Natural killer cell (primary cell): ENCODE results near the gene LYRM1. TPM values are rescaled to one million over a fixed set of nuclear protein-coding genes. Genes with fewer than 3 reads are reported as not detected.
A peak's percentile ranks its signal among the peaks of the same experiment; 100 is the strongest.
"Not testable (repeated sequence)": the region's sequence is repeated elsewhere in the genome, so short reads cannot be mapped to it uniquely, and the experiment has no call there.

Experiments
- ATAC-seq, 3 donors: fragments of 150-1000 bp in 2 of 3; fragments of 200-7000 bp in 1 of 3; cut with Tn5 transposase; 1 replicate in 1 of 3; 2 replicates in 2 of 3; pipeline ENCODE4 v1.10.0; 2021; ENCODE audit warnings: mild to moderate bottlenecking in 2 of 3, moderate library complexity in 2 of 3
- DNase-seq, 2 donors: peaks; one replicate each; pipeline versions ENCODE4 v3.0.0 to v3.0.0-alpha.2; 2013 to 2021; ENCODE audit warnings: mixed read lengths in 1 of 2
- H3K27ac ChIP-seq: one replicate; pipeline ENCODE4 v1.5.1; 2013; ENCODE audit warnings: mild to moderate bottlenecking, low read length
- H3K27me3 ChIP-seq: one replicate; pipeline ENCODE4 v1.6.1; 2013; ENCODE audit warnings: low read length; ENCODE audit not compliant: control insufficient read depth, insufficient read depth
- H3K36me3 ChIP-seq: one replicate; pipeline ENCODE4 v1.6.1; 2013; ENCODE audit warnings: low read length; ENCODE audit not compliant: control insufficient read depth, insufficient read depth
- H3K4me1 ChIP-seq: one replicate; pipeline ENCODE4 v1.6.1; 2013; ENCODE audit warnings: low read length; ENCODE audit not compliant: control insufficient read depth, insufficient read depth
- H3K4me3 ChIP-seq: one replicate; pipeline ENCODE4 v1.5.1; 2013; ENCODE audit warnings: low read length
- H3K9me3 ChIP-seq: one replicate; pipeline ENCODE4 v1.6.1; 2013; ENCODE audit warnings: low read length; ENCODE audit not compliant: control insufficient read depth, insufficient read depth
- H3K27ac Mint-ChIP-seq, 2 donors: one replicate each; pipeline ENCODE4 v1.8.0; 2022; ENCODE audit warnings: mild to moderate bottlenecking in 2 of 2, mixed read lengths in 2 of 2, moderate library complexity in 1 of 2
- H3K27me3 Mint-ChIP-seq, 2 donors: one replicate each; pipeline ENCODE4 v1.8.0; 2022; ENCODE audit warnings: low read depth in 2 of 2, mixed read lengths in 2 of 2
- H3K36me3 Mint-ChIP-seq: one replicate; pipeline ENCODE4 v1.8.0; 2022; ENCODE audit warnings: mixed read lengths
- H3K4me1 Mint-ChIP-seq, 2 donors: one replicate each; pipeline ENCODE4 v1.8.0; 2022; ENCODE audit warnings: mixed read lengths in 2 of 2
- H3K4me3 Mint-ChIP-seq: one replicate; pipeline ENCODE4 v1.8.0; 2022; ENCODE audit warnings: mild to moderate bottlenecking, moderate library complexity, mixed read lengths
- H3K9me3 Mint-ChIP-seq, 2 donors: one replicate each; pipeline ENCODE4 v1.8.0; 2022; ENCODE audit warnings: mixed read lengths in 2 of 2
- CTCF ChIP-seq: fragments of 200-600 bp; IDR thresholded peaks from one replicate; pipeline ENCODE4 v1.8.0; 2022; ENCODE audit warnings: antibody characterized with exemption
- WGBS: methylation state at CpG from one replicate; pipeline ENCODE4 v1.1.7; 2013; ENCODE audit warnings: missing lambda C conversion rate; ENCODE audit not compliant: insufficient coverage; 5-methylcytosine and 5-hydroxymethylcytosine counted together
- intact Hi-C: fragments of 100-400 bp; cut with micrococcal nuclease; formaldehyde crosslinking; loops from one replicate; pipeline ENCODE4 v1.14.2; 2022
- total RNA-seq, 4 donors: library from RNA; stranded (reverse); fragments of 120-200 nt in 1 of 4; gene quantifications; one replicate each; pipeline versions ENCODE4 v1.2.3 to v1.2.4, GENCODE V29; 2013 to 2022

LYRM1 gene
- total RNA-seq, 3 donors from 2014 or later (not counting 1 experiment from before 2014, with no cell fraction given): 15.3 to 25.7 (median 17.2) TPM

GRCh38 chr16:20859229-20859628, 41.3 kb upstream of the LYRM1 start:
- peaks cover 10% of the 10 kb centered on the region for H3K36me3 Mint-ChIP-seq
- H3K4me3 Mint-ChIP-seq: no peak overlapping the region
- Histone ChIP-seq H3K27me3 (no peaks in the 10 kb centered on the region), H3K36me3 (peaks cover 26% of the 10 kb centered on the region), H3K4me3 (no peak overlapping the region), H3K27ac (no peak overlapping the region), H3K4me1 (no peaks in the 10 kb centered on the region), H3K9me3 (no peaks in the 10 kb centered on the region)
- ATAC-seq (no peak), DNase-seq (no peak)
- H3K27ac Mint-ChIP-seq: no peak overlapping the region
- WGBS: 98% methylated on average over 3 of the region's 3 CpGs
- no peak for TF ChIP-seq CTCF
- H3K9me3 Mint-ChIP-seq: no peaks in the 10 kb centered on the region
- H3K4me1 Mint-ChIP-seq: peaks cover 8 to 17% of the 10 kb centered on the region in 2 donors
- H3K27me3 Mint-ChIP-seq: no peaks in the 10 kb centered on the region
- intact Hi-C loops: no loop called here

DNA sequence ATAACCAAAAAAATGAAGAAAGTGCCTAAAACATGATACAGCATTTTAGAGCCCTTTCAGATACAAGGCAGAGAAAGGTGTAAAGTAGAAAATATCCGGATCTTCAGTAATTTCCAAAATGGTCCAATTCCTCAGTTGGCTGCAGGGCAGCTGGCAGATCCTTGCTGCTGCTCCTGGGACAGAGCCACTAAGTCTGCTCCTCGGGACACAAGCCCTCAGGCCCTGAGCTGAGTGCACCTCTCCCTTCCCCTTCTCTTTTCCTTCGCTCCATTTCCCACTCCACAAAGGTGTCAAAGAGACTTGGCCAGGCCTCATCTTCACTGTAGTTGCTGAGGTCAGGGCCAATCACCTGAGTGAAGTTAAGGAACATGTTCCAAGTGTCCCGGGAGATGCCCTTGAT, 40.9 kb upstream of the LYRM1 start:
- Histone ChIP-seq H3K9me3 (no peaks in the 10 kb centered on the region), H3K27me3 (no peaks in the 10 kb centered on the region), H3K36me3 (peaks cover 23% of the 10 kb centered on the region), H3K4me1 (no peaks in the 10 kb centered on the region), H3K27ac (no peak overlapping the region), H3K4me3 (no peak overlapping the region)
- intact Hi-C loops: no loop called here
- no peaks in the 10 kb centered on the region for H3K9me3 Mint-ChIP-seq
- TF ChIP-seq CTCF: no peak
- no peak overlapping the region for H3K4me3 Mint-ChIP-seq
- H3K27ac Mint-ChIP-seq: peak overlapping the region; percentile 45 to 57
- no peaks in the 10 kb centered on the region for H3K27me3 Mint-ChIP-seq
- 96% methylated on average over 4 of the region's 4 CpGs for WGBS
- peaks cover 13 to 22% of the 10 kb centered on the region in 2 donors for H3K4me1 Mint-ChIP-seq
- ATAC-seq: no peak
- peaks cover 10% of the 10 kb centered on the region for H3K36me3 Mint-ChIP-seq
- no peak for DNase-seq

DNA sequence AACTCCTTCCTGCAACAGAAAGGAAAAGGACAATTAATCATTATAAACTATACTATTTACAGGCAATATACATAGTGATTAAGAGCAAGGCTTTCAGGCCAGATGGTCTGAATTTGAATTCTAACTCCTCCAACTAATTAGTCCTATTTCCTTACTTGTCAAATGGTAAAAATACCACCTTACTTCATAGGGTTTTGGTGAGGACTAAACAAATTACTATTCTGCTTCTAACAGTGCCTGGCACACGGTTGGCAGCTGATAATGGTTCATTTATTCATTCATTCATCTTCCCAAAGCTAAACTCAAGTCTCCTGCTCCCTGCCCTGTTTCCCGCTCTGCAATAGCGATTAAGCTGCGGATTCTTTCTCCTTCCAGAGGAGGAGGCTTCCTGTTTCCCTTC, 40.2 kb upstream of the LYRM1 start:
- no peak overlapping the region for H3K27ac ChIP-seq
- H3K4me1 ChIP-seq: no peaks in the 10 kb centered on the region
- peaks cover 20% of the 10 kb centered on the region for H3K36me3 ChIP-seq
- intact Hi-C loops: no loop called here
- Mint-ChIP-seq H3K27ac (no peak overlapping the region), H3K9me3 (no peaks in the 10 kb centered on the region), H3K36me3 (peaks cover 10% of the 10 kb centered on the region), H3K4me3 (no peak overlapping the region), H3K4me1 (peaks cover 14 to 20% of the 10 kb centered on the region in 2 donors), H3K27me3 (no peaks in the 10 kb centered on the region)
- WGBS: 93% methylated on average over 1 of the region's 4 CpGs
- DNase-seq (no peak), ATAC-seq (no peak)
- H3K9me3 ChIP-seq: no peaks in the 10 kb centered on the region
- no peak overlapping the region for H3K4me3 ChIP-seq
- no peak for TF ChIP-seq CTCF
- H3K27me3 ChIP-seq: no peaks in the 10 kb centered on the region

- intact Hi-C loops, H3K9me3 Mint-ChIP-seq, ATAC-seq, H3K27ac Mint-ChIP-seq, H3K27me3 ChIP-seq, H3K4me3 ChIP-seq, H3K4me3 Mint-ChIP-seq, DNase-seq, H3K27ac ChIP-seq, H3K9me3 ChIP-seq, H3K27me3 Mint-ChIP-seq, H3K4me1 ChIP-seq: not testable (repeated sequence)
- WGBS: 92% methylated on average over 2 of the region's 4 CpGs
- peaks cover 14 to 19% of the 10 kb centered on the region in 2 donors for H3K4me1 Mint-ChIP-seq
- peaks cover 20% of the 10 kb centered on the region for H3K36me3 ChIP-seq
- peaks cover 10% of the 10 kb centered on the region for H3K36me3 Mint-ChIP-seq
These were observed 39.6 kb upstream of the LYRM1 start for GRCh38 chr16:20860995-20861394.
